Fibroblast of the aortic adventitia (primary cell): Measurements from ENCODE around the gene PRKN. TPM values are rescaled to one million over a fixed set of nuclear protein-coding genes. Genes with fewer than 3 reads are reported as not detected.

ENCODE experiments used
- DNase-seq: peaks from one replicate; pipeline ENCODE4 v3.0.0-alpha.2; 2010; ENCODE audit warnings: low read depth
- H3K4me3 ChIP-seq: 2 replicates; pipeline ENCODE4 v1.5.1; 2011; ENCODE audit warnings: low read depth, mild to moderate bottlenecking, control low read depth, low read length, moderate library complexity
- CTCF ChIP-seq: IDR thresholded peaks from 2 replicates; pipeline ENCODE4 v1.5.1; 2011; ENCODE audit warnings: mild to moderate bottlenecking, low read length, control low read depth, inconsistent platforms; ENCODE audit not compliant: insufficient read depth
- total RNA-seq: library from RNA; depleted of rRNA; stranded (reverse); fragments of >200 nt; gene quantifications from 2 replicates; pipeline ENCODE4 v1.2.3, GENCODE V29; 2012; ENCODE audit warnings: low replicate concordance

Gene PRKN
- total RNA-seq, 1 donor: 2.0 TPM

GRCh38 chr6:161674930-161675682 is 1052.5 kb downstream of the PRKN start:
- no peak for TF ChIP-seq CTCF
- DNase-seq: no peak
- H3K4me3 ChIP-seq: no peak overlapping the region

GRCh38 chr6:161673026-161673425 is 1054.5 kb downstream of the PRKN start:
- TF ChIP-seq CTCF: no peak
- DNase-seq: no peak

GRCh38 chr6:161671117-161671516 is 1056.4 kb downstream of the PRKN start:
- no peak overlapping the region for H3K4me3 ChIP-seq
- no peak for TF ChIP-seq CTCF
- no peak for DNase-seq

More at GRCh38 chr6:161673026-161673425, 1054.5 kb downstream of the PRKN start:
- H3K4me3 ChIP-seq: no peak overlapping the region

GRCh38 chr6:161668665-161669064 is 1058.9 kb downstream of the PRKN start:
- H3K4me3 ChIP-seq: no peak overlapping the region
- TF ChIP-seq CTCF: no peak
- DNase-seq: no peak

- DNase-seq: no peak
- no peak overlapping the region for H3K4me3 ChIP-seq
- TF ChIP-seq CTCF: no peak
These were observed 1059.6 kb downstream of the PRKN start for GRCh38 chr6:161667957-161668356.

- TF ChIP-seq CTCF: no peak
- no peak for DNase-seq
- no peak overlapping the region for H3K4me3 ChIP-seq
These were observed 1063.9 kb downstream of the PRKN start for GRCh38 chr6:161663682-161664081.
